A549 (cell line): ENCODE measurements around the gene SND1. TPM values are rescaled to one million over a fixed set of nuclear protein-coding genes. Genes with fewer than 3 reads are reported as not detected.

Experiments used
- ATAC-seq, 2 experiments: fragments of 200-7000 bp in 1 of 2; fragments of >200 bp in 1 of 2; cut with Nextera tagmentation in 1 of 2; cut with Tn5 transposase in 1 of 2; 3 replicates each; pipeline versions ENCODE4 v1.8.0 to v1.9.1; 2018 to 2020; ENCODE audit warnings: mild to moderate bottlenecking in 1 of 2, moderate library complexity in 1 of 2
- CTCF ChIA-PET: fragments of 300-600 bp; sonication (Branson Sonifier 250); formaldehyde crosslinking; extraction: SDS; loops from one replicate; lab custom pipeline; 2021; ENCODE audit warnings: antibody characterized with exemption, inconsistent platforms; lab: Yijun Ruan, JAX
- POLR2A ChIA-PET: fragments of 350-600 bp; formaldehyde crosslinking; extraction: SDS; loops from one replicate; lab custom pipeline; 2021; ENCODE audit warnings: antibody characterized with exemption, inconsistent platforms; lab: Yijun Ruan, JAX
- DNase-seq, 2 experiments: peaks; one replicate each; pipeline versions ENCODE4 v3.0.0 to v3.0.0-alpha.2; 2011 to 2016; ENCODE audit warnings: low read depth in 1 of 2, low spot score in 1 of 2
- FAIRE-seq: peaks from 2 replicates; lab custom pipeline; 2011; peaks lifted over from hg19 to GRCh38; lab: Jason Lieb, UNC
- H3K27ac ChIP-seq, 2 experiments: fragments of >200 bp; sonication (Bioruptor Twin); formaldehyde crosslinking; 3 replicates each; pipeline ENCODE4 v1.5.1; 2016 to 2017
- H3K4me1 ChIP-seq: fragments of >200 bp; sonication (Bioruptor Twin); formaldehyde crosslinking; 3 replicates; pipeline ENCODE4 v1.6.1; 2016
- H3K4me2 ChIP-seq: fragments of >200 bp; sonication (Bioruptor Twin); formaldehyde crosslinking; 3 replicates; pipeline ENCODE4 v1.6.1; 2016
- H3K4me3 ChIP-seq: fragments of >200 bp; sonication (Bioruptor Twin); formaldehyde crosslinking; 3 replicates; pipeline ENCODE4 v1.5.1; 2016
- H3K9me3 ChIP-seq: fragments of >200 bp; sonication (Bioruptor Twin); formaldehyde crosslinking; 3 replicates; pipeline ENCODE4 v1.6.1; 2016
- CBX2 ChIP-seq: fragments of 200-600 bp; sonication (generic); IDR thresholded peaks from 2 replicates; pipeline ENCODE4 v1.6.1; 2016; ENCODE audit warnings: low read depth, mild to moderate bottlenecking, borderline replicate concordance
- CBX8 ChIP-seq: fragments of 200-600 bp; sonication (generic); IDR thresholded peaks from 2 replicates; pipeline ENCODE4 v1.6.1; 2016
- CHD2 ChIP-seq: fragments of 150-350 bp; IDR thresholded peaks from 2 replicates; pipeline ENCODE4 v1.6.1; 2014; ENCODE audit warnings: low read length; ENCODE audit not compliant: partially characterized antibody
- EHF ChIP-seq: fragments of 250-450 bp; sonication (Bioruptor Pico); IDR thresholded peaks from 2 replicates; pipeline ENCODE4 v1.5.0; 2020; ENCODE audit warnings: mild to moderate bottlenecking
- EHMT2 ChIP-seq: fragments of 200-600 bp; sonication (generic); IDR thresholded peaks from 2 replicates; pipeline ENCODE4 v1.6.1; 2016; ENCODE audit warnings: antibody characterized with exemption, low read depth, mild to moderate bottlenecking, moderate library complexity
- EP300 ChIP-seq, 2 experiments: fragments of >200 bp; sonication (Bioruptor Twin); formaldehyde crosslinking; IDR thresholded peaks; 2 replicates in 1 of 2; 3 replicates in 1 of 2; pipeline ENCODE4 v1.6.1; 2016 to 2017
- ESRRA ChIP-seq: fragments of 150-350 bp; IDR thresholded peaks from 2 replicates; pipeline ENCODE4 v1.6.1; 2014; ENCODE audit warnings: mild to moderate bottlenecking, low read length, borderline replicate concordance
- HDAC2 ChIP-seq: fragments of 200-600 bp; sonication (generic); IDR thresholded peaks from 2 replicates; pipeline ENCODE4 v1.6.1; 2016
- HEYL ChIP-seq: fragments of 250-450 bp; sonication (Bioruptor Pico); IDR thresholded peaks from 2 replicates; pipeline ENCODE4 v1.8.0; 2021; ENCODE audit warnings: mild to moderate bottlenecking, moderate library complexity
- HOXB13 ChIP-seq: fragments of 250-450 bp; sonication (Bioruptor Pico); IDR thresholded peaks from 2 replicates; pipeline ENCODE4 v1.5.0; 2020; ENCODE audit warnings: low read depth, mild to moderate bottlenecking, moderate library complexity
- HOXB5 ChIP-seq: fragments of 250-450 bp; sonication (Bioruptor Pico); IDR thresholded peaks from 2 replicates; pipeline ENCODE4 v1.5.0; 2020; ENCODE audit warnings: mild to moderate bottlenecking, moderate library complexity
- KDM5A ChIP-seq: fragments of 200-600 bp; sonication (generic); IDR thresholded peaks from 2 replicates; pipeline ENCODE4 v1.6.1; 2016; ENCODE audit warnings: antibody characterized with exemption, mild to moderate bottlenecking
- MAFK ChIP-seq: fragments of 450-650 bp; IDR thresholded peaks from 2 replicates; pipeline ENCODE4 v1.6.1; 2014; ENCODE audit not compliant: partially characterized antibody
- MAZ ChIP-seq: fragments of 150-350 bp; IDR thresholded peaks from 2 replicates; pipeline ENCODE4 v1.6.1; 2014; ENCODE audit warnings: antibody characterized with exemption, low read depth, low read length, borderline replicate concordance
- NFE2L2 ChIP-seq: fragments of 150-350 bp; conservative IDR thresholded peaks from 2 replicates; pipeline ENCODE4 v1.6.1; 2014; ENCODE audit warnings: low read length
- NPAS2 ChIP-seq: fragments of 250-450 bp; sonication (Bioruptor Pico); IDR thresholded peaks from 2 replicates; pipeline ENCODE4 v1.8.0; 2022; ENCODE audit warnings: mild to moderate bottlenecking, moderate library complexity, borderline replicate concordance
- PHF8 ChIP-seq: fragments of 200-600 bp; sonication (generic); IDR thresholded peaks from 2 replicates; pipeline ENCODE4 v1.6.1; 2016; ENCODE audit warnings: low read depth, mild to moderate bottlenecking, antibody characterized with exemption, moderate library complexity, borderline replicate concordance
- POLR2A ChIP-seq: IDR thresholded peaks from 2 replicates; pipeline ENCODE4 v1.6.1; 2012; ENCODE audit warnings: mild to moderate bottlenecking, low read length
- POLR2AphosphoS2 ChIP-seq: conservative IDR thresholded peaks from 2 replicates; pipeline ENCODE4 v1.6.1; 2012; ENCODE audit warnings: low read length, improper control_type of control experiment, inconsistent platforms
- RARB ChIP-seq: fragments of 250-450 bp; sonication (Bioruptor Pico); IDR thresholded peaks from 2 replicates; pipeline ENCODE4 v1.8.0; 2021; ENCODE audit warnings: mild to moderate bottlenecking, moderate library complexity
- TFCP2L1 ChIP-seq: fragments of 250-450 bp; sonication (Bioruptor Pico); IDR thresholded peaks from 2 replicates; pipeline ENCODE4 v1.5.0; 2021; ENCODE audit warnings: mild to moderate bottlenecking
- TP53 ChIP-seq: fragments of 250-450 bp; sonication (Bioruptor Pico); IDR thresholded peaks from 2 replicates; pipeline ENCODE4 v1.5.0; 2021; ENCODE audit warnings: mild to moderate bottlenecking, moderate library complexity
- ZC3H11A ChIP-seq: fragments of 450-650 bp; IDR thresholded peaks from 2 replicates; pipeline ENCODE4 v1.6.1; 2014; ENCODE audit warnings: antibody characterized with exemption, mild to moderate bottlenecking
- ZNF302 ChIP-seq: fragments of 250-450 bp; sonication (Bioruptor Pico); IDR thresholded peaks from 2 replicates; pipeline ENCODE4 v1.9.0; 2021; ENCODE audit warnings: inconsistent platforms, mild to moderate bottlenecking, moderate library complexity
- WGBS: methylation state at CpG from one replicate; pipeline ENCODE4 v1.1.6; 2017; ENCODE audit errors: missing lambda C conversion rate; 5-methylcytosine and 5-hydroxymethylcytosine counted together
- polyA plus RNA-seq, 4 experiments: library from polyadenylated mRNA; depleted of rRNA in 3 of 4; stranded (reverse); fragments of >200 nt; fragmentation: RNase III in 1 of 4; extraction: RNeasy Plus Mini Kit Qiagen cat#74134 plus additional on column Dnase treatment in 1 of 4; gene quantifications; 2 replicates in 3 of 4; 3 replicates in 1 of 4; pipeline ENCODE4 v1.2.3, GENCODE V29; 2011 to 2017
- TF ChIP-seq, protein P1 (sequence below): fragments of >200 bp; sonication (Bioruptor Twin); formaldehyde crosslinking; IDR thresholded peaks from 3 replicates; pipeline ENCODE4 v1.5.1; 2016
- TF ChIP-seq, protein P2 (sequence below): IDR thresholded peaks from 2 replicates; pipeline ENCODE4 v1.6.1; 2012
- TF ChIP-seq, protein P3 (sequence below): fragments of 450-650 bp; IDR thresholded peaks from 2 replicates; pipeline ENCODE4 v1.6.1; 2014; ENCODE audit warnings: antibody characterized with exemption
- TF ChIP-seq, protein P4 (sequence below): fragments of 250-450 bp; sonication (Bioruptor Pico); IDR thresholded peaks from 2 replicates; pipeline ENCODE4 v1.5.0; 2020; ENCODE audit warnings: low read depth, mild to moderate bottlenecking, moderate library complexity
- TF ChIP-seq, protein P5 (sequence below): fragments of >200 bp; sonication (Bioruptor Twin); formaldehyde crosslinking; IDR thresholded peaks from 2 replicates; pipeline ENCODE4 v1.6.1; 2016

SND1 gene
- polyA plus RNA-seq, 2 of the 4 experiments (the other 2 are of a cell fraction) = 102 to 138 TPM

DNA sequence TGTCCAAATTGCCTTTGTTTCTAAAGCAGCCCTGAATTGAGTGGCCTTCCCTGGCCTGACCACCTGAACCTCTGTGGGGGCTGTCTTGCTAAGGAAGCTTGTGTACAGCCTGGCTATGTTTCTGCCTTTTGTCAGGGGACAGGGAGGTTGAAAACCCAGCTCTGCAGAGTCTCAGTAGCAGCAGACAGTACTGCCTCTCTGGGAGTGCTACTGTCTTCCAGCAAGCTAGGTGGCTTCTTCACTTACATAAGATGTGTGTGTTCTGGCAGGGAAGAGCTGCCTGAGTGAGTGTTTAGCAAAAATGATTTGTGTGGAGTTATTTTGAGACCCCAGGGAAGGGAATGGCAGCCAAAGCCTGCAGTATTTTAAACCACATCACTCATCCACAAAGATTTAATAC lies 321.8 kb downstream of the SND1 start:
- peaks cover 2% of the 10 kb centered on the region; the same call in 2 of the 3 replicates for H3K9me3 ChIP-seq
- TF ChIP-seq TP53 (CRISPR knock-in tag) (no peak), MAZ (no peak), CBX2 (no peak), EHMT2 (no peak), CBX8 (no peak), CHD2 (no peak), HOXB13 (CRISPR knock-in tag) (no peak), HEYL (CRISPR knock-in tag) (no peak), PHF8 (no peak)
- TF ChIP-seq, protein P1, sequence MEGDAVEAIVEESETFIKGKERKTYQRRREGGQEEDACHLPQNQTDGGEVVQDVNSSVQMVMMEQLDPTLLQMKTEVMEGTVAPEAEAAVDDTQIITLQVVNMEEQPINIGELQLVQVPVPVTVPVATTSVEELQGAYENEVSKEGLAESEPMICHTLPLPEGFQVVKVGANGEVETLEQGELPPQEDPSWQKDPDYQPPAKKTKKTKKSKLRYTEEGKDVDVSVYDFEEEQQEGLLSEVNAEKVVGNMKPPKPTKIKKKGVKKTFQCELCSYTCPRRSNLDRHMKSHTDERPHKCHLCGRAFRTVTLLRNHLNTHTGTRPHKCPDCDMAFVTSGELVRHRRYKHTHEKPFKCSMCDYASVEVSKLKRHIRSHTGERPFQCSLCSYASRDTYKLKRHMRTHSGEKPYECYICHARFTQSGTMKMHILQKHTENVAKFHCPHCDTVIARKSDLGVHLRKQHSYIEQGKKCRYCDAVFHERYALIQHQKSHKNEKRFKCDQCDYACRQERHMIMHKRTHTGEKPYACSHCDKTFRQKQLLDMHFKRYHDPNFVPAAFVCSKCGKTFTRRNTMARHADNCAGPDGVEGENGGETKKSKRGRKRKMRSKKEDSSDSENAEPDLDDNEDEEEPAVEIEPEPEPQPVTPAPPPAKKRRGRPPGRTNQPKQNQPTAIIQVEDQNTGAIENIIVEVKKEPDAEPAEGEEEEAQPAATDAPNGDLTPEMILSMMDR = no peak
- TF ChIP-seq, protein P2, sequence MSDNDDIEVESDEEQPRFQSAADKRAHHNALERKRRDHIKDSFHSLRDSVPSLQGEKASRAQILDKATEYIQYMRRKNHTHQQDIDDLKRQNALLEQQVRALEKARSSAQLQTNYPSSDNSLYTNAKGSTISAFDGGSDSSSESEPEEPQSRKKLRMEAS = no peak
- TF ChIP-seq, protein P3, sequence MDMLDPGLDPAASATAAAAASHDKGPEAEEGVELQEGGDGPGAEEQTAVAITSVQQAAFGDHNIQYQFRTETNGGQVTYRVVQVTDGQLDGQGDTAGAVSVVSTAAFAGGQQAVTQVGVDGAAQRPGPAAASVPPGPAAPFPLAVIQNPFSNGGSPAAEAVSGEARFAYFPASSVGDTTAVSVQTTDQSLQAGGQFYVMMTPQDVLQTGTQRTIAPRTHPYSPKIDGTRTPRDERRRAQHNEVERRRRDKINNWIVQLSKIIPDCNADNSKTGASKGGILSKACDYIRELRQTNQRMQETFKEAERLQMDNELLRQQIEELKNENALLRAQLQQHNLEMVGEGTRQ = no peak
- ChIA-PET CTCF (no interaction called here), POLR2A (no interaction called here)
- no peak overlapping the region for H3K27ac ChIP-seq
- ATAC-seq (no peak), DNase-seq (no peak), FAIRE-seq (no peak)
- H3K4me2 ChIP-seq = no peak overlapping the region
- H3K4me3 ChIP-seq = no peak overlapping the region
- no peaks in the 10 kb centered on the region for H3K4me1 ChIP-seq

DNA sequence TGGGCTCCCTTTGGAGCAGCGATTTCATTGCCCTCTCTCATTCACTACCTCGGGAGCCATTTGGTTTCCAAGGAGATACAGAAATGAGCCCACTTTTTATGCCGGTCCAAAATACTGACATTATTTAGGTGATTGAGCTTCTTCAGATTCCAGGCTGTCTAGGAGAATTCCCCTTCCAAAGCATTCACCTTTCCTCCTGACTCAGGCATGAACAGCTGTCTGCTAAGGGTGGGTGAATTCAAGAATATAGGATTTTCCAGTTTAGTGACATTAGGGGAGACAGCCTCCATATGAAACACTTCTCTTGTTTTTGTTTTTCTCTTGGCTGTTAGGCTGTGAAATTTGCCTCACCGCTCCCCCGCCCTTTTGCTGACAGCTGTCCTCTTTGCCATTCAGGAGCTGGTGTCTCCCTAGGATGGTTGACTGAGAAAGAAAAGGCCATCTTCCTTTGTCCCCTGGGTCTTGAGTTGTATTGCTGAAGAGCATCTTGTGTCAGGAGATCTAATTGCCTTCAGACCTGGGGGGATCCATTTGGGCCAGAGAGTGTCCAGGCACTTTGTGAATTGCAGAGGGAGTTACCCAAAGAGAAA lies 322.5 kb downstream of the SND1 start:
- Histone ChIP-seq H3K4me2 (no peak overlapping the region), H3K27ac (no peak overlapping the region), H3K4me1 (no peaks in the 10 kb centered on the region), H3K9me3 (peaks cover 9% of the 10 kb centered on the region; the same call in 2 of the 3 replicates), H3K4me3 (no peak overlapping the region)
- ChIA-PET CTCF (interaction anchor here (1.7 kb wide), 1 partner anchor 16 kb away, joined by 3 read pairs; no protein-coding TSS in a partner anchor), POLR2A (no interaction called here)
- DNase-seq (no peak), ATAC-seq (no peak), FAIRE-seq (no peak)
- 94% methylated on average over 5 of the region's 5 CpGs for WGBS
- TF ChIP-seq, protein P4, sequence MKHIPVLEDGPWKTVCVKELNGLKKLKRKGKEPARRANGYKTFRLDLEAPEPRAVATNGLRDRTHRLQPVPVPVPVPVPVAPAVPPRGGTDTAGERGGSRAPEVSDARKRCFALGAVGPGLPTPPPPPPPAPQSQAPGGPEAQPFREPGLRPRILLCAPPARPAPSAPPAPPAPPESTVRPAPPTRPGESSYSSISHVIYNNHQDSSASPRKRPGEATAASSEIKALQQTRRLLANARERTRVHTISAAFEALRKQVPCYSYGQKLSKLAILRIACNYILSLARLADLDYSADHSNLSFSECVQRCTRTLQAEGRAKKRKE (CRISPR knock-in tag) = no peak
- TF ChIP-seq ZC3H11A (no peak), CHD2 (no peak), TFCP2L1 (no peak), EP300 (IDR thresholded peaks at IDR 0.05) (no peak), MAFK (no peak)

DNA sequence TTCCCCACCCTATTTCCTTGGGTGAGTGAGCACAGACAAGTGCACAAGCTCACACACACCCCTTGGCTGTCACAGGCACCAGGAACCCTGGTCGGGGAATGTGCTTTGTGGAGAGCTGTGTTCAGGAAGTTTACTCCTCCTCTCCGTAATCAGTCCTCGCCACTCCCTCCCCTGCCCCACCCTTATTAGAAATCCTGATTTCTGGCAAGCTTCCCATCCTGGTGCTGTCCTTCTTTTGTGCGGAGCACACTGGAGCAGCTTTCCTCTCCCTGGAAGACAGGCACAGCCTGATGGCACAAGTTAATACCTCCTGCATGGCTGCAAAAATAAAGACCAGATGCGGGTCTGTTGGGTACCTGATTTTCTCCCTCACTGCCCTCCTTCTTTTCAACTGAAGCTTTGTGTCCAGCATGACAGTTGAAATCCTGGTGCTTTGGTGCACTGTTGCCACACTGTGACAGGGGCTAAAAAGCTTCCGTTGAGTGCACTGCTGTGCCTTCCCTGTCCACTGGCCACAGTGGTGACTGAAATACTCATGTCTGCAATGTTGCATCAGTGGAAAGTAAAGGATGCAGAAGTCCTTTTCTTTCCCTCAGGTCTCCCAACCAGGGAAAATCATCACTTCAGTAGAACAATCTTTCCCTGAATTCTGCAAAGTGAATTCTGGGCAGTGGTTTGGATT lies 324.2 kb downstream of the SND1 start:
- 92% methylated on average over 6 of the region's 6 CpGs for WGBS
- POLR2A ChIA-PET = no interaction called here
- H3K4me1 ChIP-seq = no peaks in the 10 kb centered on the region
- FAIRE-seq = no peak
- peaks cover 10% of the 10 kb centered on the region; the same call in 2 of the 3 replicates for H3K9me3 ChIP-seq
- no peak for DNase-seq
- CTCF ChIA-PET = interaction anchor here (1.7 kb wide), 1 partner anchor 17 kb away, joined by 3 read pairs; no protein-coding TSS in a partner anchor
- no peak overlapping the region for H3K27ac ChIP-seq
- no peak overlapping the region for H3K4me3 ChIP-seq
- H3K4me2 ChIP-seq = no peak overlapping the region
- ATAC-seq = no peak; a peak in 1 of 6 replicates
- TF ChIP-seq NPAS2 (no peak), HOXB5 (no peak), ZNF302 (no peak), EHMT2 (no peak), KDM5A (no peak), HDAC2 (no peak), MAFK (no peak), NFE2L2 (no peak), ESRRA (no peak), HEYL (CRISPR knock-in tag) (no peak), CBX2 (no peak), POLR2A (no peak), EHF (no peak), POLR2AphosphoS2 (no peak), HOXB13 (CRISPR knock-in tag) (no peak), RARB (CRISPR knock-in tag) (no peak)
- TF ChIP-seq, protein P5, sequence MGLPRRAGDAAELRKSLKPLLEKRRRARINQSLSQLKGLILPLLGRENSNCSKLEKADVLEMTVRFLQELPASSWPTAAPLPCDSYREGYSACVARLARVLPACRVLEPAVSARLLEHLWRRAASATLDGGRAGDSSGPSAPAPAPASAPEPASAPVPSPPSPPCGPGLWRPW = no peak
- TF ChIP-seq, protein P3 = no peak
